ENCODE results near the gene SPOPL. TPM values are rescaled to one million over a fixed set of nuclear protein-coding genes. Genes with fewer than 3 reads are reported as not detected.

The SPOPL gene
- total and polyA plus RNA-seq, 2 of the 4 experiments (the other 2 are of a cell fraction), result 4.8 to 20.3 TPM

DNA sequence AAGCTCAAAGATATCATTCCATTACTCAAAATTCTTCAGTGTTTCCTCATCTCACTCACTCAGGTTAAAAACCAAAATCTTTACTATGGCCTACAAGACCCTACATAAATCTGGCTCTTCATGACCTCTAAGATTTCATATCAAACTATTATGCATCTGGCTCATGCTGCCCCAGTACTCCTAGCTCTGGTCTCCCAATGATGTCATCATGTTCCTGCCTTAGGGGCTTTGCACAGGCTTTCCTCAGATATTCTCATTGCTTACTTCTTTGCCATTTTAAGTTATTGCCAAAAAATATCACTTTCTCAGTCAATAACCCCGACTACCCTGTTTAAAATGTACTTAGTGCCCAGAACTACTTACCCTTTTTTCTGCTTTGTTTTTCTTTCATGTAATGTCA is 33.0 kb upstream of the SPOPL start:
- H3K23ac ChIP-seq (ENCODE audit: low read depth, low read length), result no peak overlapping the region
- H3K36me3 ChIP-seq (ENCODE audit: control insufficient read depth, insufficient read depth, low read length), result no peaks in the 10 kb centered on the region
- no peak overlapping the region for H2BK120ac ChIP-seq (ENCODE audit: low read depth, low read length)
- in situ Hi-C loops (cut with MboI; ENCODE audit: low sequenced_read_pairs) (no loop called here), dilution Hi-C loops (cut with HindIII; ENCODE audit: low sequenced_read_pairs, unreplicated experiment) (no loop called here), intact Hi-C loops (cut with micrococcal nuclease) (no loop called here)
- H3K4me1 ChIP-seq (ENCODE audit: control insufficient read depth, insufficient read depth, low read length), result no peaks in the 10 kb centered on the region
- BruUV-seq (replicated peaks), result no TSS peak
- H4K5ac ChIP-seq (ENCODE audit: low read depth, low read length), result no peak overlapping the region
- ATAC-seq (ENCODE audit: low read depth) (no peak), DNase-seq (no peak)
- H4K20me1 ChIP-seq (ENCODE audit: insufficient read depth, low read length), result no peaks in the 10 kb centered on the region
- H3K4ac ChIP-seq (ENCODE audit: low read depth, low read length), result no peak overlapping the region
- H3K4me3 ChIP-seq (ENCODE audit: insufficient read depth, low read depth, low read length), result no peak overlapping the region
- no peaks in the 10 kb centered on the region for H3K27me3 ChIP-seq (ENCODE audit: control insufficient read depth, insufficient read depth, low read length)
- no peak overlapping the region for H3K4me2 ChIP-seq (ENCODE audit: low read depth, low read length)
- H3K9ac ChIP-seq (ENCODE audit: low read depth, low read length), result no peak overlapping the region
- H3K79me1 ChIP-seq (ENCODE audit: low read depth in 1 of 2, low read length in 2 of 2), result no peaks in the 10 kb centered on the region
- no peak for TF ChIP-seq POLR2A (IDR thresholded peaks at IDR 0.05; ENCODE audit: low read depth, low read length)
- no peak for TF ChIP-seq MAZ (IDR thresholded peaks at IDR 0.05; ENCODE audit: borderline replicate concordance, low read depth, low read length)
- TF ChIP-seq, protein P1, sequence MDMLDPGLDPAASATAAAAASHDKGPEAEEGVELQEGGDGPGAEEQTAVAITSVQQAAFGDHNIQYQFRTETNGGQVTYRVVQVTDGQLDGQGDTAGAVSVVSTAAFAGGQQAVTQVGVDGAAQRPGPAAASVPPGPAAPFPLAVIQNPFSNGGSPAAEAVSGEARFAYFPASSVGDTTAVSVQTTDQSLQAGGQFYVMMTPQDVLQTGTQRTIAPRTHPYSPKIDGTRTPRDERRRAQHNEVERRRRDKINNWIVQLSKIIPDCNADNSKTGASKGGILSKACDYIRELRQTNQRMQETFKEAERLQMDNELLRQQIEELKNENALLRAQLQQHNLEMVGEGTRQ (IDR thresholded peaks at IDR 0.05; ENCODE audit: low read depth, low read length), result no peak
- no peak for TF ChIP-seq MAFK (IDR thresholded peaks at IDR 0.05; ENCODE audit: low read depth, low read length)
- TF ChIP-seq CHD1 (IDR thresholded peaks at IDR 0.05; ENCODE audit: low read depth, low read length), result no peak
- TF ChIP-seq MXI1 (IDR thresholded peaks at IDR 0.05; ENCODE audit: borderline replicate concordance, low read depth, low read length), result no peak
- no peak for TF ChIP-seq FOS (IDR thresholded peaks at IDR 0.05; ENCODE audit: low read depth, low read length)
- no peak for TF ChIP-seq RCOR1 (IDR thresholded peaks at IDR 0.05; ENCODE audit: insufficient replicate concordance, low read length)
- TF ChIP-seq RFX5 (IDR thresholded peaks at IDR 0.05; ENCODE audit: low read depth, low read length), result no peak
- TF ChIP-seq, protein P2, sequence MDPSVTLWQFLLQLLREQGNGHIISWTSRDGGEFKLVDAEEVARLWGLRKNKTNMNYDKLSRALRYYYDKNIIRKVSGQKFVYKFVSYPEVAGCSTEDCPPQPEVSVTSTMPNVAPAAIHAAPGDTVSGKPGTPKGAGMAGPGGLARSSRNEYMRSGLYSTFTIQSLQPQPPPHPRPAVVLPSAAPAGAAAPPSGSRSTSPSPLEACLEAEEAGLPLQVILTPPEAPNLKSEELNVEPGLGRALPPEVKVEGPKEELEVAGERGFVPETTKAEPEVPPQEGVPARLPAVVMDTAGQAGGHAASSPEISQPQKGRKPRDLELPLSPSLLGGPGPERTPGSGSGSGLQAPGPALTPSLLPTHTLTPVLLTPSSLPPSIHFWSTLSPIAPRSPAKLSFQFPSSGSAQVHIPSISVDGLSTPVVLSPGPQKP (IDR thresholded peaks at IDR 0.05; ENCODE audit: borderline replicate concordance, low read depth, low read length), result no peak
- no peak for TF ChIP-seq SMC3 (IDR thresholded peaks at IDR 0.05; ENCODE audit: low read depth, low read length)
- TF ChIP-seq NFE2L2 (IDR thresholded peaks at IDR 0.05; ENCODE audit: low read depth, low read length), result no peak
- TF ChIP-seq, protein P3, sequence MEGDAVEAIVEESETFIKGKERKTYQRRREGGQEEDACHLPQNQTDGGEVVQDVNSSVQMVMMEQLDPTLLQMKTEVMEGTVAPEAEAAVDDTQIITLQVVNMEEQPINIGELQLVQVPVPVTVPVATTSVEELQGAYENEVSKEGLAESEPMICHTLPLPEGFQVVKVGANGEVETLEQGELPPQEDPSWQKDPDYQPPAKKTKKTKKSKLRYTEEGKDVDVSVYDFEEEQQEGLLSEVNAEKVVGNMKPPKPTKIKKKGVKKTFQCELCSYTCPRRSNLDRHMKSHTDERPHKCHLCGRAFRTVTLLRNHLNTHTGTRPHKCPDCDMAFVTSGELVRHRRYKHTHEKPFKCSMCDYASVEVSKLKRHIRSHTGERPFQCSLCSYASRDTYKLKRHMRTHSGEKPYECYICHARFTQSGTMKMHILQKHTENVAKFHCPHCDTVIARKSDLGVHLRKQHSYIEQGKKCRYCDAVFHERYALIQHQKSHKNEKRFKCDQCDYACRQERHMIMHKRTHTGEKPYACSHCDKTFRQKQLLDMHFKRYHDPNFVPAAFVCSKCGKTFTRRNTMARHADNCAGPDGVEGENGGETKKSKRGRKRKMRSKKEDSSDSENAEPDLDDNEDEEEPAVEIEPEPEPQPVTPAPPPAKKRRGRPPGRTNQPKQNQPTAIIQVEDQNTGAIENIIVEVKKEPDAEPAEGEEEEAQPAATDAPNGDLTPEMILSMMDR (conservative IDR thresholded peaks at IDR 0.05; ENCODE audit: low read depth, low read length), result no peak
- TF ChIP-seq RAD21 (IDR thresholded peaks at IDR 0.05; ENCODE audit: low read length), result no peak
- no peak for TF ChIP-seq BHLHE40 (IDR thresholded peaks at IDR 0.05; ENCODE audit: low read depth, low read length)
- TF ChIP-seq CEBPB (IDR thresholded peaks at IDR 0.05; ENCODE audit: low read depth, low read length), result no peak
- no peak overlapping the region for H3K18ac ChIP-seq (ENCODE audit: low read depth, low read length)
- H2AK9ac ChIP-seq (replicated peaks; ENCODE audit: low read depth, low read length, poor library complexity), result no peak overlapping the region
- H2BK5ac ChIP-seq (ENCODE audit: low read depth, low read length, poor library complexity, severe bottlenecking), result no peak overlapping the region
- no peak overlapping the region for H3K27ac ChIP-seq (ENCODE audit: insufficient read depth, low read length)
- no peak overlapping the region for H3K56ac ChIP-seq (ENCODE audit: extremely low read depth, insufficient read depth, low read length)
- H2BK15ac ChIP-seq (ENCODE audit: low read depth, low read length), result no peak overlapping the region
- no CpG with 5 or more reads among the region's 1 CpG for whole genome bisulfite sequencing, 2 experiments (ENCODE audit: extremely low coverage in 2 of 2, insufficient read length in 1 of 2)
- CTCF ChIA-PET, result no interaction called here
- H2BK20ac ChIP-seq (ENCODE audit: low read depth, low read length), result no peak overlapping the region
- no peak overlapping the region for H2AK5ac ChIP-seq (ENCODE audit: low read depth, low read length)
- H4K91ac ChIP-seq (ENCODE audit: insufficient read depth, low read depth, low read length), result no peak overlapping the region
- no peaks in the 10 kb centered on the region for H3K9me3 ChIP-seq (ENCODE audit: control insufficient read depth, insufficient read depth, low read length)
- no peak overlapping the region for H2AFZ ChIP-seq (replicated peaks; ENCODE audit: low read length, poor library complexity)
- H3K9me1 ChIP-seq (ENCODE audit: insufficient read depth, low read length), result no peaks in the 10 kb centered on the region
- no peak overlapping the region for H3K14ac ChIP-seq (replicated peaks; ENCODE audit: low read depth, low read length)
- no peak overlapping the region for H4K8ac ChIP-seq (ENCODE audit: low read depth in 2 of 2, low read length in 2 of 2)
- POLR2A ChIA-PET (ENCODE audit: unreplicated experiment), result no interaction called here
